SK-N-SH (cell line): ENCODE data around the gene GRIK3.

Experiments used
- EP300 ChIP-seq, 2 experiments: IDR thresholded peaks; 2 replicates each; pipeline versions ENCODE4 v1.4.0 to v1.6.1; 2012; ENCODE audit warnings: borderline replicate concordance in 1 of 2, low read depth in 1 of 2, low read length in 1 of 2
- GABPA ChIP-seq: IDR thresholded peaks from 2 replicates; pipeline ENCODE4 v1.4.0; 2012; ENCODE audit warnings: low read depth, mild to moderate bottlenecking
- RFX5 ChIP-seq: IDR thresholded peaks from 2 replicates; pipeline ENCODE4 v1.6.1; 2012; ENCODE audit warnings: mild to moderate bottlenecking, improper control_type of control experiment, low read length
- SMC3 ChIP-seq: IDR thresholded peaks from 2 replicates; pipeline ENCODE4 v1.6.1; 2012; ENCODE audit warnings: low read depth, low read length, improper control_type of control experiment
- TCF12 ChIP-seq: IDR thresholded peaks from 2 replicates; pipeline ENCODE4 v1.4.0; 2012
- TEAD4 ChIP-seq: IDR thresholded peaks from 2 replicates; pipeline ENCODE4 v1.4.0; 2012; ENCODE audit warnings: mild to moderate bottlenecking, borderline replicate concordance; ENCODE audit not compliant: insufficient read depth
- TF ChIP-seq, protein P1 (sequence below): fragments of 200-600 bp; sonication (generic); IDR thresholded peaks from 2 replicates; pipeline ENCODE4 v1.6.1; 2017; ENCODE audit warnings: antibody characterized with exemption, mild to moderate bottlenecking, moderate library complexity
- TF ChIP-seq, protein P2 (sequence below): IDR thresholded peaks from 2 replicates; pipeline ENCODE4 v1.6.1; 2012; ENCODE audit warnings: mild to moderate bottlenecking, low read depth, low read length, moderate library complexity
- TF ChIP-seq, protein P3 (sequence below): IDR thresholded peaks from 2 replicates; pipeline ENCODE4 v1.4.0; 2012; ENCODE audit warnings: low read depth
- TF ChIP-seq, protein P4 (sequence below): fragments of 150-350 bp; IDR thresholded peaks from 2 replicates; pipeline ENCODE4 v1.6.1; 2016; ENCODE audit warnings: mild to moderate bottlenecking, low read depth, low read length

DNA sequence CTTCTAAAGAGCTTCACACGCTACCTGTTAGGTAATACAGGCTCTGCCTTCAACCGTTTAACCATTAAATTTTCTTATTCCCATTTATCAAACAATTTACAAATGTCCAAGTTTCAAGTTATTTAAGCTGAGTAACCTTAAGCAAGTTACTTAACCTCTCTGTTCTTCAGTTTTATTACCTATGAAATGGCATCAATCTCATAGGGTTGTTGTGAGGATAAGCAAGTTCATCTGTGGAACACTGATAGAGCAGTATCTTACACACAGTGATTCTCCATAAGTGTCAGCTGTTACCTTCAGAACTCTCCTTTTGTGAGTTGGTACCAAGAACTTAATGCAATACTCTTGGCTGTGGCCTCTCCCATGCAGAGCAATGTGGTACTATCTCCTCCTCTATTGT, 40.0 kb downstream of the GRIK3 start:
- TF ChIP-seq GABPA (no peak), RFX5 (no peak), SMC3 (no peak), TCF12 (no peak), EP300 (IDR thresholded peaks at IDR 0.05; ENCODE audit: borderline replicate concordance in 1 of 2, low read depth in 1 of 2, low read length in 1 of 2) (no peak), TEAD4 (no peak)
- TF ChIP-seq, protein P1, sequence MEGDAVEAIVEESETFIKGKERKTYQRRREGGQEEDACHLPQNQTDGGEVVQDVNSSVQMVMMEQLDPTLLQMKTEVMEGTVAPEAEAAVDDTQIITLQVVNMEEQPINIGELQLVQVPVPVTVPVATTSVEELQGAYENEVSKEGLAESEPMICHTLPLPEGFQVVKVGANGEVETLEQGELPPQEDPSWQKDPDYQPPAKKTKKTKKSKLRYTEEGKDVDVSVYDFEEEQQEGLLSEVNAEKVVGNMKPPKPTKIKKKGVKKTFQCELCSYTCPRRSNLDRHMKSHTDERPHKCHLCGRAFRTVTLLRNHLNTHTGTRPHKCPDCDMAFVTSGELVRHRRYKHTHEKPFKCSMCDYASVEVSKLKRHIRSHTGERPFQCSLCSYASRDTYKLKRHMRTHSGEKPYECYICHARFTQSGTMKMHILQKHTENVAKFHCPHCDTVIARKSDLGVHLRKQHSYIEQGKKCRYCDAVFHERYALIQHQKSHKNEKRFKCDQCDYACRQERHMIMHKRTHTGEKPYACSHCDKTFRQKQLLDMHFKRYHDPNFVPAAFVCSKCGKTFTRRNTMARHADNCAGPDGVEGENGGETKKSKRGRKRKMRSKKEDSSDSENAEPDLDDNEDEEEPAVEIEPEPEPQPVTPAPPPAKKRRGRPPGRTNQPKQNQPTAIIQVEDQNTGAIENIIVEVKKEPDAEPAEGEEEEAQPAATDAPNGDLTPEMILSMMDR, result no peak
- TF ChIP-seq, protein P2, sequence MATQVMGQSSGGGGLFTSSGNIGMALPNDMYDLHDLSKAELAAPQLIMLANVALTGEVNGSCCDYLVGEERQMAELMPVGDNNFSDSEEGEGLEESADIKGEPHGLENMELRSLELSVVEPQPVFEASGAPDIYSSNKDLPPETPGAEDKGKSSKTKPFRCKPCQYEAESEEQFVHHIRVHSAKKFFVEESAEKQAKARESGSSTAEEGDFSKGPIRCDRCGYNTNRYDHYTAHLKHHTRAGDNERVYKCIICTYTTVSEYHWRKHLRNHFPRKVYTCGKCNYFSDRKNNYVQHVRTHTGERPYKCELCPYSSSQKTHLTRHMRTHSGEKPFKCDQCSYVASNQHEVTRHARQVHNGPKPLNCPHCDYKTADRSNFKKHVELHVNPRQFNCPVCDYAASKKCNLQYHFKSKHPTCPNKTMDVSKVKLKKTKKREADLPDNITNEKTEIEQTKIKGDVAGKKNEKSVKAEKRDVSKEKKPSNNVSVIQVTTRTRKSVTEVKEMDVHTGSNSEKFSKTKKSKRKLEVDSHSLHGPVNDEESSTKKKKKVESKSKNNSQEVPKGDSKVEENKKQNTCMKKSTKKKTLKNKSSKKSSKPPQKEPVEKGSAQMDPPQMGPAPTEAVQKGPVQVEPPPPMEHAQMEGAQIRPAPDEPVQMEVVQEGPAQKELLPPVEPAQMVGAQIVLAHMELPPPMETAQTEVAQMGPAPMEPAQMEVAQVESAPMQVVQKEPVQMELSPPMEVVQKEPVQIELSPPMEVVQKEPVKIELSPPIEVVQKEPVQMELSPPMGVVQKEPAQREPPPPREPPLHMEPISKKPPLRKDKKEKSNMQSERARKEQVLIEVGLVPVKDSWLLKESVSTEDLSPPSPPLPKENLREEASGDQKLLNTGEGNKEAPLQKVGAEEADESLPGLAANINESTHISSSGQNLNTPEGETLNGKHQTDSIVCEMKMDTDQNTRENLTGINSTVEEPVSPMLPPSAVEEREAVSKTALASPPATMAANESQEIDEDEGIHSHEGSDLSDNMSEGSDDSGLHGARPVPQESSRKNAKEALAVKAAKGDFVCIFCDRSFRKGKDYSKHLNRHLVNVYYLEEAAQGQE, result no peak
- TF ChIP-seq, protein P3, sequence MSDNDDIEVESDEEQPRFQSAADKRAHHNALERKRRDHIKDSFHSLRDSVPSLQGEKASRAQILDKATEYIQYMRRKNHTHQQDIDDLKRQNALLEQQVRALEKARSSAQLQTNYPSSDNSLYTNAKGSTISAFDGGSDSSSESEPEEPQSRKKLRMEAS, result no peak
- TF ChIP-seq, protein P4, sequence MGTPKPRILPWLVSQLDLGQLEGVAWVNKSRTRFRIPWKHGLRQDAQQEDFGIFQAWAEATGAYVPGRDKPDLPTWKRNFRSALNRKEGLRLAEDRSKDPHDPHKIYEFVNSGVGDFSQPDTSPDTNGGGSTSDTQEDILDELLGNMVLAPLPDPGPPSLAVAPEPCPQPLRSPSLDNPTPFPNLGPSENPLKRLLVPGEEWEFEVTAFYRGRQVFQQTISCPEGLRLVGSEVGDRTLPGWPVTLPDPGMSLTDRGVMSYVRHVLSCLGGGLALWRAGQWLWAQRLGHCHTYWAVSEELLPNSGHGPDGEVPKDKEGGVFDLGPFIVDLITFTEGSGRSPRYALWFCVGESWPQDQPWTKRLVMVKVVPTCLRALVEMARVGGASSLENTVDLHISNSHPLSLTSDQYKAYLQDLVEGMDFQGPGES, result no peak
